ENCODE measurements around the gene TRMU. TPM values are rescaled to one million over a fixed set of nuclear protein-coding genes. Genes with fewer than 3 reads are reported as not detected.

TRMU gene
- total and polyA plus RNA-seq, 4 donors: 14.3 to 34.4 (median 18.6) TPM

GRCh38 chr22:46361826-46362202 lies 26.3 kb downstream of the TRMU start:
- TF ChIP-seq MAX (IDR thresholded peaks at IDR 0.05) (no peak), SP1 (IDR thresholded peaks at IDR 0.05) (no peak), RXRA (IDR thresholded peaks at IDR 0.05) (no peak), REST (IDR thresholded peaks at IDR 0.05) (no peak), JUND (IDR thresholded peaks at IDR 0.05) (no peak), CTCF (IDR thresholded peaks at IDR 0.05; ENCODE audit: low read depth, low read length, missing input control) (no peak), HNF4G (IDR thresholded peaks at IDR 0.05) (no peak), RAD21 (IDR thresholded peaks at IDR 0.05) (no peak), FOXA1 (IDR thresholded peaks at IDR 0.05) (no peak), HNF4A (conservative IDR thresholded peaks at IDR 0.05) (no peak), ATF3 (IDR thresholded peaks at IDR 0.05) (no peak), EGR1 (IDR thresholded peaks at IDR 0.05; ENCODE audit: low read depth in 2 of 2) (no peak)
- no peak overlapping the region for H3K9ac ChIP-seq (ENCODE audit: low read depth in 1 of 2, low read length in 2 of 2)
- H3K36me3 ChIP-seq (ENCODE audit: control insufficient read depth in 4 of 4, insufficient read depth in 3 of 4, low read depth in 1 of 4, low read length in 3 of 4): peaks cover 0 to 18% (median 9%) of the 10 kb centered on the region in 4 donors
- WGBS: 68% methylated on average over 11 of the region's 11 CpGs
- no peak for DNase-seq (ENCODE audit: low spot score)
- H3K9me3 ChIP-seq (ENCODE audit: control insufficient read depth in 4 of 4, low read length in 3 of 4): no peaks in the 10 kb centered on the region
- H3K4me1 ChIP-seq (ENCODE audit: control insufficient read depth in 4 of 4, insufficient read depth in 4 of 4, low read length in 3 of 4): peaks cover 0 to 14% (median 11%) of the 10 kb centered on the region in 4 donors
- H3K4me3 ChIP-seq (ENCODE audit: low read depth in 1 of 3, low read length in 3 of 3): no peak overlapping the region
- no peaks in the 10 kb centered on the region for H3K27me3 ChIP-seq (ENCODE audit: control insufficient read depth in 4 of 4, insufficient read depth in 4 of 4, low read length in 3 of 4)
- peak overlapping the region; percentile 58 to 87 for H3K27ac ChIP-seq (ENCODE audit: low read depth in 1 of 2, low read length in 2 of 2)

- H3K27ac ChIP-seq (ENCODE audit: low read depth in 1 of 2, low read length in 2 of 2): peak overlapping the region; percentile 58 to 87
- H3K36me3 ChIP-seq (ENCODE audit: control insufficient read depth in 4 of 4, insufficient read depth in 3 of 4, low read depth in 1 of 4, low read length in 3 of 4): peaks cover 0 to 15% (median 6%) of the 10 kb centered on the region in 4 donors
- WGBS: 41% methylated on average over 25 of the region's 25 CpGs
- peak; percentile 58 to 70 for TF ChIP-seq RXRA (IDR thresholded peaks at IDR 0.05)
- TF ChIP-seq HNF4A (conservative IDR thresholded peaks at IDR 0.05): peak; percentile 84 to 88
- TF ChIP-seq YY1 (IDR thresholded peaks at IDR 0.05): no peak
- TF ChIP-seq MAX (IDR thresholded peaks at IDR 0.05): no peak
- TF ChIP-seq GABPA (IDR thresholded peaks at IDR 0.05 in 1 of 2, conservative IDR thresholded peaks at IDR 0.05 in 1 of 2): no peak
- no peak for TF ChIP-seq ZBTB33 (IDR thresholded peaks at IDR 0.05)
- TF ChIP-seq TAF1 (conservative IDR thresholded peaks at IDR 0.05): no peak
- TF ChIP-seq FOXA2 (IDR thresholded peaks at IDR 0.05): no peak
- peak in 1 of 2 donors; percentile 42 for TF ChIP-seq JUND (IDR thresholded peaks at IDR 0.05)
- no peak for TF ChIP-seq NR2F2 (IDR thresholded peaks at IDR 0.05)
- no peak for TF ChIP-seq CTCF (IDR thresholded peaks at IDR 0.05; ENCODE audit: low read depth, low read length, missing input control)
- TF ChIP-seq SP1 (IDR thresholded peaks at IDR 0.05): peak; percentile 81
- TF ChIP-seq ATF3 (IDR thresholded peaks at IDR 0.05): no peak
- no peak for TF ChIP-seq FOXA1 (IDR thresholded peaks at IDR 0.05)
- peak; percentile 54 for TF ChIP-seq HNF4G (IDR thresholded peaks at IDR 0.05)
These were observed 26.9 kb downstream of the TRMU start for GRCh38 chr22:46362203-46362933.

More at GRCh38 chr22:46362203-46362933, 26.9 kb downstream of the TRMU start:
- DNase-seq (ENCODE audit: low spot score): no peak
- Histone ChIP-seq H3K4me1 (ENCODE audit: control insufficient read depth in 4 of 4, insufficient read depth in 4 of 4, low read length in 3 of 4) (peaks cover 0 to 14% (median 11%) of the 10 kb centered on the region in 4 donors), H3K9ac (ENCODE audit: low read depth in 1 of 2, low read length in 2 of 2) (no peak overlapping the region), H3K27me3 (ENCODE audit: control insufficient read depth in 4 of 4, insufficient read depth in 4 of 4, low read length in 3 of 4) (no peaks in the 10 kb centered on the region), H3K4me3 (ENCODE audit: low read depth in 1 of 3, low read length in 3 of 3) (no peak overlapping the region), H3K9me3 (ENCODE audit: control insufficient read depth in 4 of 4, low read length in 3 of 4) (no peaks in the 10 kb centered on the region)

All from liver (tissue), 9 donors.